HG03575 (cell line): ENCODE measurements around the gene DENND1A.

Experiments
- ATAC-seq: cut with Tn5 transposase; IDR thresholded peaks from one replicate; pipeline ENCODE4 v1.9.1; 2021; ENCODE audit not compliant: unreplicated experiment, insufficient number of reproducible peaks, low FRiP score; ENCODE audit errors: extremely low read depth

The DENND1A gene

GRCh38 chr9:123723135-123723875 lies 206.6 kb downstream of the DENND1A start:
- ATAC-seq = no peak

- ATAC-seq = no peak
These were observed 207.5 kb downstream of the DENND1A start for GRCh38 chr9:123722378-123722777.

- no peak for ATAC-seq
These were observed 211.7 kb downstream of the DENND1A start for GRCh38 chr9:123718188-123718587.

- ATAC-seq = no peak
These were observed 212.2 kb downstream of the DENND1A start for GRCh38 chr9:123717581-123718175.

- ATAC-seq = no peak
These were observed 213.5 kb downstream of the DENND1A start for GRCh38 chr9:123716339-123716945.

- no peak for ATAC-seq
These were observed 214.7 kb downstream of the DENND1A start for GRCh38 chr9:123715258-123715657.

- ATAC-seq = no peak
These were observed 216.6 kb downstream of the DENND1A start for GRCh38 chr9:123713282-123713681.

GRCh38 chr9:123712399-123712798 lies 217.5 kb downstream of the DENND1A start:
- no peak for ATAC-seq

- no peak for ATAC-seq
These were observed 219.6 kb downstream of the DENND1A start for GRCh38 chr9:123710299-123710698.

GRCh38 chr9:123702483-123702882 lies 227.4 kb downstream of the DENND1A start:
- ATAC-seq = no peak

GRCh38 chr9:123697686-123698085 lies 232.2 kb downstream of the DENND1A start:
- no peak for ATAC-seq

GRCh38 chr9:123696476-123696875 lies 233.4 kb downstream of the DENND1A start:
- ATAC-seq = no peak

- ATAC-seq = no peak
These were observed 234.5 kb downstream of the DENND1A start for GRCh38 chr9:123695386-123695785.

- no peak for ATAC-seq
These were observed 238.1 kb downstream of the DENND1A start for GRCh38 chr9:123691765-123692303.

GRCh38 chr9:123689701-123690428 lies 240.1 kb downstream of the DENND1A start:
- no peak for ATAC-seq

GRCh38 chr9:123687246-123687751 lies 242.6 kb downstream of the DENND1A start:
- ATAC-seq = no peak

GRCh38 chr9:123686829-123687192 lies 243.1 kb downstream of the DENND1A start:
- no peak for ATAC-seq

GRCh38 chr9:123686131-123686828 lies 243.6 kb downstream of the DENND1A start:
- ATAC-seq = no peak
